ENCODE measurements around the gene FTO.

- TF ChIP-seq CTCF (IDR thresholded peaks at IDR 0.05) (no peak), ZFX (IDR thresholded peaks at IDR 0.05; ENCODE audit: borderline replicate concordance) (no peak)
Measured at GRCh38 chr16:53946746-53947386, 242.9 kb downstream of the FTO start.
